PC-9 (cell line): ENCODE measurements around the gene MBD5. TPM values are rescaled to one million over a fixed set of nuclear protein-coding genes. Genes with fewer than 3 reads are reported as not detected.

Experiments
- BruUV-seq: library from RNA; stranded (reverse); fragments of 400-500 nt; replicated peaks from 2 replicates; lab custom pipeline; 2021; lab: Mats Ljungman, UMichigan
- CTCF ChIA-PET: fragments of 300-600 bp; sonication (Branson Sonifier 250); formaldehyde crosslinking; loops from one replicate; lab custom pipeline; 2022; ENCODE audit warnings: antibody characterized with exemption; lab: Charles Lee
- POLR2A ChIA-PET: fragments of 300-600 bp; sonication (Branson Sonifier 250); formaldehyde crosslinking; loops from one replicate; lab custom pipeline; 2022; ENCODE audit warnings: antibody characterized with exemption; ENCODE audit not compliant: unreplicated experiment; lab: Charles Lee
- DNase-seq, 2 experiments: peaks; one replicate each; pipeline versions ENCODE4 v3.0.0 to v3.0.0-alpha.2; 2015 to 2022; ENCODE audit warnings: mixed read lengths in 1 of 2
- H2AFZ ChIP-seq: fragments of 200-600 bp; sonication (generic); 2 replicates; pipeline ENCODE4 v1.8.1; 2017; ENCODE audit warnings: antibody characterized with exemption
- H3F3A ChIP-seq: fragments of 200-600 bp; sonication (generic); 2 replicates; pipeline ENCODE4 v1.8.1; 2017; ENCODE audit warnings: antibody characterized with exemption, mild to moderate bottlenecking, low read depth; ENCODE audit not compliant: insufficient read depth
- H3K27ac ChIP-seq: fragments of 200-600 bp; sonication (generic); 2 replicates; pipeline ENCODE4 v1.6.1; 2016; ENCODE audit warnings: mixed run types
- H3K27me3 ChIP-seq: fragments of 200-600 bp; sonication (generic); 2 replicates; pipeline ENCODE4 v1.6.1; 2016; ENCODE audit warnings: low read depth, mixed run types; ENCODE audit not compliant: insufficient read depth
- H3K36me3 ChIP-seq: fragments of 200-600 bp; sonication (generic); 2 replicates; pipeline ENCODE4 v1.6.1; 2016; ENCODE audit warnings: low read depth, mixed run types
- H3K4me1 ChIP-seq: fragments of 200-600 bp; sonication (generic); replicated peaks from 2 replicates; pipeline ENCODE4 v1.6.1; 2016; ENCODE audit warnings: mixed run types; ENCODE audit not compliant: insufficient read depth
- H3K4me2 ChIP-seq: fragments of 200-600 bp; sonication (generic); 2 replicates; pipeline ENCODE4 v1.6.1; 2017; ENCODE audit warnings: mixed run types
- H3K4me3 ChIP-seq: fragments of 200-600 bp; sonication (generic); 2 replicates; pipeline ENCODE4 v1.6.1; 2016; ENCODE audit warnings: mixed run types
- H3K79me2 ChIP-seq: fragments of 200-600 bp; sonication (generic); 2 replicates; pipeline ENCODE4 v1.6.1; 2017; ENCODE audit warnings: low read depth, mixed run types
- H3K9me2 ChIP-seq: fragments of 200-600 bp; sonication (generic); 2 replicates; pipeline ENCODE4 v1.8.1; 2017; ENCODE audit warnings: mild to moderate bottlenecking; ENCODE audit not compliant: insufficient read depth
- H3K9me3 ChIP-seq: fragments of 200-600 bp; sonication (generic); 2 replicates; pipeline ENCODE4 v1.8.1; 2016; ENCODE audit warnings: low read depth; ENCODE audit not compliant: insufficient read depth
- H4K20me1 ChIP-seq: fragments of 200-600 bp; sonication (generic); 2 replicates; pipeline ENCODE4 v1.8.1; 2017; ENCODE audit not compliant: insufficient read depth
- CTCF ChIP-seq: fragments of 200-600 bp; sonication (generic); conservative IDR thresholded peaks from 2 replicates; pipeline ENCODE4 v1.6.1; 2017; ENCODE audit warnings: mixed run types, antibody characterized with exemption, mild to moderate bottlenecking, moderate library complexity
- EZH2 ChIP-seq: fragments of 200-600 bp; sonication (generic); IDR thresholded peaks from 2 replicates; pipeline ENCODE4 v1.8.0; 2017; ENCODE audit warnings: antibody characterized with exemption, low read depth
- intact Hi-C: fragments of 100-400 bp; cut with micrococcal nuclease; formaldehyde crosslinking; loops from one replicate; pipeline ENCODE4 v1.10.0; 2022; ENCODE audit not compliant: unreplicated experiment
- total RNA-seq: library from RNA; stranded (reverse); gene quantifications from 2 replicates; pipeline ENCODE4 v1.2.3, GENCODE V29; 2021

MBD5 gene
- total RNA-seq, 1 experiment from 2014 or later, result 46.5 TPM

GRCh38 chr2:148508878-148509287, 488.0 kb downstream of the MBD5 start:
- Histone ChIP-seq H3F3A (no peaks in the 10 kb centered on the region), H3K4me3 (peak overlapping the region; percentile 38; the same call in 1 of the 2 replicates), H3K79me2 (no peaks in the 10 kb centered on the region), H4K20me1 (no peaks in the 10 kb centered on the region), H3K9me3 (no peaks in the 10 kb centered on the region), H3K4me2 (peak overlapping the region; percentile 75), H3K27me3 (no peaks in the 10 kb centered on the region), H2AFZ (peak overlapping the region; percentile 79; the same call in 1 of the 2 replicates), H3K36me3 (no peaks in the 10 kb centered on the region), H3K4me1 (peaks cover 9% of the 10 kb centered on the region), H3K27ac (no peak overlapping the region), H3K9me2 (no peaks in the 10 kb centered on the region)
- TF ChIP-seq CTCF (no peak), EZH2 (no peak)
- no peak for DNase-seq
- CTCF ChIA-PET, result interaction anchor here (0.5 to 1.0 kb wide), 5 partner anchors 155 to 1775 kb away, joined by 3 to 6 read pairs (median 3); partner anchors contain the start of genes MBD5 and ORC4
- no TSS peak for BruUV-seq
- intact Hi-C loops, result loop anchor here (1.0 to 2.0 kb wide), 4 partner anchors 136 to 572 kb away; partner anchors contain the start of gene EPC2
- POLR2A ChIA-PET, result interaction anchor here (0.7 to 0.8 kb wide), 2 partner anchors 86 to 488 kb away, joined by 4 to 58 read pairs; partner anchors contain the start of genes MBD5 and ORC4

DNA sequence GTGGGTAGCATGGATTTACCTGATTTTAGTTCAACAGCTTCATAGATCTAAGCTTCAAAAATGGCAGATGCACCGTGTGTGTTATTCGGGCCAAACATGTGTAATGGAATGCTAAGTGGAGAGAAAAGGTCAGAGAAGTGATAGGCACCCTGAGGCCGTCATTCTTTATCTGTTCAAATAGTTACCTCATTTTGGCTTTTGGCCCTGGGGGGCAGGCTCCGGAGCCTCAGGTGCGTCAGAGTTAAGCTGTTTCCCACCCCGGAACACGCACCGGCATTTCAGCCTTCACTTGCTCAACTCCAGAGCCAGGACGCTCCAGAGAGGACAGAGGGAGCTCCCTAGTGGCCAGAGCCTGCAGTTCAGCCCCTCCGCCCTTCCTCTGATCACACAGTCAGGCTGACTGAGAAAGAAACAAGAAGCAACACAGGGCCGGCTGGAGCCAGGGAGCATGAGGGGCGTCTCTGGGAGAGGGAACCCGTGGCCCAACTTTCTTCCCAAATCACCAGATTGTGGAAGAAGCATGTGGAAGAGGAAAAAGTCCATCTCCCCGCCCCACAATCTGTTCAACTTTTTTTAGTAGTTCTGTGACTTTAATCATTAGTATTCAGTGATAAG, 488.5 kb downstream of the MBD5 start:
- TF ChIP-seq CTCF (peak; percentile 79), EZH2 (no peak)
- intact Hi-C loops, result loop anchor here (1.0 to 2.0 kb wide), 4 partner anchors 135 to 572 kb away; partner anchors contain the start of gene EPC2
- Histone ChIP-seq H3K9me3 (no peaks in the 10 kb centered on the region), H3K79me2 (no peaks in the 10 kb centered on the region), H3K9me2 (no peaks in the 10 kb centered on the region), H3F3A (no peaks in the 10 kb centered on the region), H3K27ac (no peak overlapping the region), H3K27me3 (no peaks in the 10 kb centered on the region), H3K36me3 (no peaks in the 10 kb centered on the region), H4K20me1 (no peaks in the 10 kb centered on the region), H3K4me3 (peak overlapping the region; percentile 38; the same call in 1 of the 2 replicates), H3K4me1 (peaks cover 9% of the 10 kb centered on the region), H3K4me2 (peak overlapping the region; percentile 75), H2AFZ (peak overlapping the region; percentile 79)
- POLR2A ChIA-PET, result interaction anchor here (0.7 to 0.8 kb wide), 2 partner anchors 85 to 489 kb away, joined by 4 to 58 read pairs; partner anchors contain the start of genes MBD5 and ORC4
- CTCF ChIA-PET, result interaction anchor here (0.5 to 1.0 kb wide), 6 partner anchors 155 to 1776 kb away, joined by 3 to 12 read pairs (median 4); partner anchors contain the start of genes MBD5 and ORC4
- BruUV-seq, result no TSS peak
- peak; percentile 63 to 80 for DNase-seq

DNA sequence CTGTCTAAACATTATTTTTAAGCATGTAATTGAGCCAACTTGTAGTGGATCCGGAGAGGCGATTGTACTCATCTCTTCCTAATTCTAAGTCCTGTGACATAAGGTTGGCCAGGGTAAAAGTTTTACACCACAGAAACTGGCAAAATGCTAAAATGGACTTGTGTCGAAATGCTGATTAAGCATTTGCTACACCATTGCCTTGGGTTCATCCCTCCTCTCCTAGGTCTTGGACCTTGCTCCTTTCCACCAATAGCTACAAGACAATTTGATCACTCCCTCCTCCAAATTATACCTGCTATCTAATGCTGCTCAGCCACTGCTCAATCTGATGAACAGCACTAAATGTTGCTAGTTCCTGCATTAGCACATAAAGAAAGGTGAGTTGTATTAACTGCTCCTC, 491.0 kb downstream of the MBD5 start:
- CTCF ChIA-PET, result no interaction called here
- BruUV-seq, result no TSS peak
- Histone ChIP-seq H3K27ac (no peak overlapping the region), H3K27me3 (no peaks in the 10 kb centered on the region), H4K20me1 (no peaks in the 10 kb centered on the region), H3K4me2 (no peak overlapping the region), H3K36me3 (no peaks in the 10 kb centered on the region), H3K4me3 (no peak overlapping the region), H3F3A (no peaks in the 10 kb centered on the region), H3K79me2 (no peaks in the 10 kb centered on the region), H2AFZ (no peak overlapping the region), H3K9me2 (no peaks in the 10 kb centered on the region), H3K4me1 (peaks cover 9% of the 10 kb centered on the region), H3K9me3 (no peaks in the 10 kb centered on the region)
- DNase-seq, result no peak
- POLR2A ChIA-PET, result no interaction called here
- intact Hi-C loops, result no loop called here
- TF ChIP-seq CTCF (no peak), EZH2 (no peak)
